ENCODE data around the gene SSTR4. TPM values are rescaled to one million over a fixed set of nuclear protein-coding genes. Genes with fewer than 3 reads are reported as not detected.
"Not testable (repeated sequence)": the region's sequence is repeated elsewhere in the genome, so short reads cannot be mapped to it uniquely, and the experiment has no call there.

SSTR4 gene
- total RNA-seq (not detected in 2 replicates), polyA plus RNA-seq (not detected in 2 replicates)

GRCh38 chr20:23034721-23035671, at the start of gene SSTR4:
SSTR4 (plus strand) TSS chr20:23035312; CDS start chr20:23035484, 172 bp downstream.
- H3K4me1 ChIP-seq (ENCODE audit: low read depth): peaks cover 18% of the 10 kb centered on the region
- H3K9me3 ChIP-seq (ENCODE audit: low read depth): no peaks in the 10 kb centered on the region
- peak in 1 of 2 donors; percentile 41 for DNase-seq (ENCODE audit: low read depth in 1 of 2, low spot score in 1 of 2)
- no peak within 1 kb of the TSS for H3K27ac ChIP-seq
- H3K36me3 ChIP-seq: no peaks in the 10 kb centered on the region
- TF ChIP-seq CTCF (IDR thresholded peaks at IDR 0.05; ENCODE audit: low read depth, low read length): no peak
- peaks cover 65% of the 10 kb centered on the region for H3K27me3 ChIP-seq
- no peak within 1 kb of the TSS for H3K4me3 ChIP-seq

GRCh38 chr20:22986601-22987000, 48.5 kb upstream of the SSTR4 start:
- TF ChIP-seq CTCF (IDR thresholded peaks at IDR 0.05; ENCODE audit: low read depth, low read length): no peak
- no peak for DNase-seq (ENCODE audit: low read depth in 1 of 2, low spot score in 1 of 2)
- Histone ChIP-seq H3K4me1 (ENCODE audit: low read depth) (no peaks in the 10 kb centered on the region), H3K4me3 (no peak overlapping the region), H3K9me3 (ENCODE audit: low read depth) (no peaks in the 10 kb centered on the region), H3K27me3 (no peaks in the 10 kb centered on the region), H3K27ac (no peak overlapping the region), H3K36me3 (no peaks in the 10 kb centered on the region)

GRCh38 chr20:22991424-22991823, 43.7 kb upstream of the SSTR4 start:
- H3K27me3 ChIP-seq; DNase-seq (ENCODE audit: low read depth in 1 of 2, low spot score in 1 of 2); H3K27ac ChIP-seq; H3K4me3 ChIP-seq; H3K9me3 ChIP-seq (ENCODE audit: low read depth); H3K4me1 ChIP-seq (ENCODE audit: low read depth); H3K36me3 ChIP-seq: not testable (repeated sequence)

- TF ChIP-seq CTCF (IDR thresholded peaks at IDR 0.05; ENCODE audit: low read depth, low read length): no peak
- DNase-seq (ENCODE audit: low read depth in 1 of 2, low spot score in 1 of 2): no peak
- no peak overlapping the region for H3K27ac ChIP-seq
- no peaks in the 10 kb centered on the region for H3K36me3 ChIP-seq
- no peaks in the 10 kb centered on the region for H3K27me3 ChIP-seq
- H3K9me3 ChIP-seq (ENCODE audit: low read depth): no peaks in the 10 kb centered on the region
- H3K4me1 ChIP-seq (ENCODE audit: low read depth): no peaks in the 10 kb centered on the region
- H3K4me3 ChIP-seq: no peak overlapping the region
Observed at GRCh38 chr20:22993823-22994222, 41.3 kb upstream of the SSTR4 start.

- no peaks in the 10 kb centered on the region for H3K27me3 ChIP-seq
- no peaks in the 10 kb centered on the region for H3K4me1 ChIP-seq (ENCODE audit: low read depth)
- DNase-seq (ENCODE audit: low read depth in 1 of 2, low spot score in 1 of 2): no peak
- H3K4me3 ChIP-seq: no peak overlapping the region
- TF ChIP-seq CTCF (IDR thresholded peaks at IDR 0.05; ENCODE audit: low read depth, low read length): no peak
- H3K36me3 ChIP-seq: no peaks in the 10 kb centered on the region
- H3K9me3 ChIP-seq (ENCODE audit: low read depth): no peaks in the 10 kb centered on the region
- H3K27ac ChIP-seq: no peak overlapping the region
Observed at GRCh38 chr20:22995923-22996322, 39.2 kb upstream of the SSTR4 start.

- no peaks in the 10 kb centered on the region for H3K9me3 ChIP-seq (ENCODE audit: low read depth)
- H3K27ac ChIP-seq: no peak overlapping the region
- no peak overlapping the region for H3K4me3 ChIP-seq
- H3K27me3 ChIP-seq: no peaks in the 10 kb centered on the region
- no peaks in the 10 kb centered on the region for H3K4me1 ChIP-seq (ENCODE audit: low read depth)
- no peaks in the 10 kb centered on the region for H3K36me3 ChIP-seq
- no peak for TF ChIP-seq CTCF (IDR thresholded peaks at IDR 0.05; ENCODE audit: low read depth, low read length)
- DNase-seq (ENCODE audit: low read depth in 1 of 2, low spot score in 1 of 2): no peak
Observed at GRCh38 chr20:22998476-22998875, 36.6 kb upstream of the SSTR4 start.

Data from cardiac muscle cell (in vitro differentiated cells and primary cell).